Progenitor cell of endocrine pancreas (in vitro differentiated cells): ENCODE results near the gene GALNT5. TPM values are rescaled to one million over a fixed set of nuclear protein-coding genes. Genes with fewer than 3 reads are reported as not detected.
"Not testable (repeated sequence)": the region's sequence is repeated elsewhere in the genome, so short reads cannot be mapped to it uniquely, and the experiment has no call there.

Experiments
- DNase-seq: peaks from one replicate; pipeline ENCODE4 v3.0.0; 2021; ENCODE audit warnings: low spot score; ENCODE audit not compliant: unreplicated experiment
- H3K27ac Mint-ChIP-seq: 2 replicates; pipeline ENCODE4 v1.8.0; 2021; ENCODE audit warnings: mild to moderate bottlenecking, moderate library complexity, mixed read lengths
- H3K27me3 Mint-ChIP-seq: 2 replicates; pipeline ENCODE4 v1.8.0; 2021; ENCODE audit warnings: mixed read lengths
- H3K36me3 Mint-ChIP-seq: 2 replicates; pipeline ENCODE4 v1.8.0; 2022; ENCODE audit warnings: mixed read lengths; ENCODE audit not compliant: insufficient read depth
- H3K4me1 Mint-ChIP-seq: 2 replicates; pipeline ENCODE4 v1.8.0; 2021; ENCODE audit warnings: low read depth, mixed read lengths
- H3K4me3 Mint-ChIP-seq: 2 replicates; pipeline ENCODE4 v1.8.0; 2021; ENCODE audit warnings: low read depth, mild to moderate bottlenecking, moderate library complexity, mixed read lengths
- H3K9me3 Mint-ChIP-seq: 2 replicates; pipeline ENCODE4 v1.8.0; 2021; ENCODE audit warnings: low read depth, mixed read lengths
- CTCF ChIP-seq: fragments of 200-600 bp; sonication (generic); IDR thresholded peaks from one replicate; pipeline ENCODE4 v1.5.0; 2021; ENCODE audit warnings: antibody characterized with exemption, mild to moderate bottlenecking; ENCODE audit not compliant: unreplicated experiment
- total RNA-seq: library from RNA; stranded (reverse); gene quantifications from 2 replicates; pipeline ENCODE4 v1.2.1, GENCODE V29; 2021

The GALNT5 gene
- total RNA-seq, 1 donor from 2014 or later = 0.60 TPM

- no peak for TF ChIP-seq CTCF
- Mint-ChIP-seq H3K4me3 (no peak overlapping the region), H3K4me1 (no peaks in the 10 kb centered on the region), H3K27ac (no peak overlapping the region), H3K27me3 (no peaks in the 10 kb centered on the region), H3K9me3 (no peaks in the 10 kb centered on the region), H3K36me3 (no peaks in the 10 kb centered on the region)
- DNase-seq = no peak
These were observed 36.0 kb upstream of the GALNT5 start for GRCh38 chr2:157221394-157221988.

- Mint-ChIP-seq H3K4me1 (no peaks in the 10 kb centered on the region), H3K27me3 (no peaks in the 10 kb centered on the region), H3K9me3 (peaks cover 5% of the 10 kb centered on the region), H3K36me3 (no peaks in the 10 kb centered on the region), H3K27ac (no peak overlapping the region), H3K4me3 (no peak overlapping the region)
- no peak for TF ChIP-seq CTCF
- DNase-seq = no peak
These were observed 33.8 kb upstream of the GALNT5 start for GRCh38 chr2:157223624-157224205.

GRCh38 chr2:157224448-157224847 is 33.1 kb upstream of the GALNT5 start:
- not testable (repeated sequence) for H3K9me3 Mint-ChIP-seq, H3K27ac Mint-ChIP-seq, H3K27me3 Mint-ChIP-seq, H3K4me1 Mint-ChIP-seq, H3K36me3 Mint-ChIP-seq, DNase-seq, H3K4me3 Mint-ChIP-seq

GRCh38 chr2:157227592-157227991 is 29.9 kb upstream of the GALNT5 start:
- Mint-ChIP-seq H3K9me3 (peaks cover 9% of the 10 kb centered on the region), H3K4me3 (no peak overlapping the region), H3K27ac (no peak overlapping the region), H3K4me1 (no peaks in the 10 kb centered on the region), H3K36me3 (no peaks in the 10 kb centered on the region), H3K27me3 (no peaks in the 10 kb centered on the region)
- TF ChIP-seq CTCF = no peak
- DNase-seq = no peak

- no peaks in the 10 kb centered on the region for H3K27me3 Mint-ChIP-seq
- H3K9me3 Mint-ChIP-seq = peaks cover 13% of the 10 kb centered on the region
- no peaks in the 10 kb centered on the region for H3K4me1 Mint-ChIP-seq
- no peak overlapping the region for H3K27ac Mint-ChIP-seq
- H3K4me3 Mint-ChIP-seq = no peak overlapping the region
- no peaks in the 10 kb centered on the region for H3K36me3 Mint-ChIP-seq
- no peak for DNase-seq
- TF ChIP-seq CTCF = no peak
These were observed 28.6 kb upstream of the GALNT5 start for GRCh38 chr2:157228946-157229345.

- DNase-seq = no peak
- Mint-ChIP-seq H3K4me3 (no peak overlapping the region), H3K27me3 (no peaks in the 10 kb centered on the region), H3K4me1 (no peaks in the 10 kb centered on the region), H3K36me3 (no peaks in the 10 kb centered on the region), H3K27ac (no peak overlapping the region), H3K9me3 (peaks cover 13% of the 10 kb centered on the region)
- no peak for TF ChIP-seq CTCF
These were observed 27.9 kb upstream of the GALNT5 start for GRCh38 chr2:157229572-157229971.
